ENCODE measurements around the gene CRTC3. TPM values are rescaled to one million over a fixed set of nuclear protein-coding genes. Genes with fewer than 3 reads are reported as not detected.

Gene CRTC3
- 7.8 and 12.0 TPM in 2 replicates for total RNA-seq

GRCh38 chr15:90529371-90530249 is at the start of gene CRTC3:
CRTC3 (plus strand) TSS chr15:90529923; CDS start chr15:90530072, 149 bp downstream.

Other genes starting within 250 kb of the CRTC3 start
- gene ZNF774, start 177.6 kb upstream of the CRTC3 start, total RNA-seq, result 0.97 and 3.8 TPM in 2 replicates
- 108 and 176 TPM in 2 replicates for gene IQGAP1, start 141.7 kb upstream of the CRTC3 start, total RNA-seq
- gene BLM, start 187.4 kb downstream of the CRTC3 start, total RNA-seq, result 6.5 and 7.3 TPM in 2 replicates

Measured in epithelial cell of umbilical artery (primary cell).